HFF-Myc (cell line): ENCODE results near the gene MSX2.

Experiments
- DNase-seq: peaks from one replicate; pipeline ENCODE4 v3.0.0-alpha.2; 2011; ENCODE audit warnings: low read depth; ENCODE audit errors: extremely low read depth
- H3K4me3 ChIP-seq: replicated peaks from 2 replicates; pipeline ENCODE4 v1.5.1; 2011; ENCODE audit warnings: low read depth, mild to moderate bottlenecking, control low read depth, low read length
- CTCF ChIP-seq: IDR thresholded peaks from 2 replicates; pipeline ENCODE4 v1.5.1; 2012; ENCODE audit warnings: mild to moderate bottlenecking, low read depth, low read length, control low read depth; ENCODE audit errors: missing control alignments

MSX2 gene

DNA sequence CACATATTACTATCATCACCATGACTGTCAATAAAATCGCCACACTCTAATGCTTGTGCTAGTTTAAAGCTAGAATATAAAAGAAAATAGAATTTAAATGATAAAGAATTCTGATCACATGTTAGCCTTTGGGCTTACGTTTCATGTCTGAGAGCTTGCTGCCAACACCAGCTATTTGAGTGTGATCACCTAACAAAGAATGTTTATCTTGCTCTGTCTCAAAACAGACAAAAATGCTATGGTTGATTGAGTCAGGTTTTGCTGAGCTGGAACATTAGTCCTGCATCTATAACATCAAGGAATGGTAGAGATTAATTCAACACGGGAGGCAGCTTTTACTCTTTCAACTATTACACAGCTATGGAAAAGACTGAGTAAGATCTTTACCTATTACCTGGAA lies 50.7 kb downstream of the MSX2 start:
- no peak for DNase-seq
- H3K4me3 ChIP-seq, result no peak overlapping the region
- no peak for TF ChIP-seq CTCF

DNA sequence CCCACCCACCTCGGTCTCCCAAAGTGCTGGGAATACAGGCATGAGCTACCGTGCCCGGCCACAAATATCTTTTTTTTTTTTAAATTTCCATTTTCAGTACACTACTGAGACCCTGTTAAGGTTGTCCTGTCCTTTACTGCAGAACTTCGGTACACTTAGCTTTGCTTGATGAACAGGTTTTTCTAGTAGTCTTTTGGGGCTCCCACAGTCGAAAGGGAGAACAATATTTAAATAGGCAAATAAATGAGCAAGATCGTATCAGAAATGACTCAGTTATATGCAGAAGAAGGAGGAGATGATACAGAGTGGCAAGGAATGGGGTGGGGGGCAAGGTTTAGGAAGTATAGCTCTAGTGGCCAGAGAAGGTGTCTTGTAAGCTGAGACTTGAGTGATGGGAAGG lies 52.7 kb downstream of the MSX2 start:
- DNase-seq, result no peak
- H3K4me3 ChIP-seq, result no peak overlapping the region
- no peak for TF ChIP-seq CTCF

- H3K4me3 ChIP-seq, result no peak overlapping the region
- no peak for DNase-seq
- TF ChIP-seq CTCF, result no peak
Measured at GRCh38 chr5:174777583-174777982, 53.2 kb downstream of the MSX2 start.
